Breast epithelium (tissue), 3 donors: Measurements from ENCODE around the gene SMYD2.

Experiments
- CTCF ChIP-seq, 3 donors: fragments of 450-650 bp; IDR thresholded peaks; one replicate each; pipeline ENCODE4 v1.5.1; 2016 to 2017; ENCODE audit warnings: antibody characterized with exemption in 3 of 3, mild to moderate bottlenecking in 3 of 3, moderate library complexity in 3 of 3
- POLR2A ChIP-seq: fragments of 450-650 bp; IDR thresholded peaks from one replicate; pipeline ENCODE4 v1.6.1; 2016; ENCODE audit warnings: antibody characterized with exemption, mild to moderate bottlenecking, moderate library complexity
- POLR2AphosphoS5 ChIP-seq, 3 donors: sonication (generic); formaldehyde crosslinking; IDR thresholded peaks; one replicate each; pipeline ENCODE4 v1.6.1; 2017; ENCODE audit warnings: antibody characterized with exemption in 3 of 3

GRCh38 chr1:214289574-214290272, 8.8 kb downstream of the SMYD2 start:
- TF ChIP-seq POLR2AphosphoS5 (IDR thresholded peaks at IDR 0.05) (no peak), POLR2A (no peak), CTCF (IDR thresholded peaks at IDR 0.05) (no peak)
